ENCODE data around the gene IL3RA.

DNA sequence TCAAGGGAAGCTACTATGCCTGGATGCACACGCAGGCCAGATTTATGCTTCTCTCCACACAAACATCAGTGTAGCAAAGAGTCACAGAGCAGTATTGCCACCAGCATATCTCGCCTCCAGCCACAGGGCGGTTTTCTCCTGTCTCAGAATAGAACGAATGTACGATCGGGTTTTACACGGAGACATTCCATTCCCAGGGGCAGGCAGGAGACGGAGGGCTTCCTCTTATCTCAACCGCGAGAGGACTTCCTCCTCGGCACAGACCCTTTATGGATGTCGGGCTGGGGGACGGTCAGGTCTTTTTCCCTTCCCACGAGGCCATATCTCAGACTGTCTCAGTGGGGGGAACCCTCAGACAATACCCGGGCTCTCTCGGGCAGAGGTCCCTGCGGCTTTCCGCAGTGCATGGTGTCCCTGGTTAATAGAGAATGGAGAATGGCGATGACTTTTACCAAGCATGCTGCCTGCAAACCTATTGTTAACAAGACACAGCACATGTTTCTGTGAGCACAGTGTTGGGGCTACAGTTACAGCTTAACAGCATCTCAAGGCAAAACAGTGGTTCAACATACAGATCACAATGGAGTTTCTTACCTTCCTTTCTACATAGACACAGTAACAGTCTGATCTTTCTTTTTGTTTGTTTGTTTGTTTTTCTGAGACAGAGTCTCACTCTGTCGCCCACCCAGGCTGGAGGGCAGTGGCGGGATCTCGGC is 43.9 kb upstream of the IL3RA start:
- TF ChIP-seq EP300 (IDR thresholded peaks at IDR 0.05) = no peak
- TF ChIP-seq, protein P1, sequence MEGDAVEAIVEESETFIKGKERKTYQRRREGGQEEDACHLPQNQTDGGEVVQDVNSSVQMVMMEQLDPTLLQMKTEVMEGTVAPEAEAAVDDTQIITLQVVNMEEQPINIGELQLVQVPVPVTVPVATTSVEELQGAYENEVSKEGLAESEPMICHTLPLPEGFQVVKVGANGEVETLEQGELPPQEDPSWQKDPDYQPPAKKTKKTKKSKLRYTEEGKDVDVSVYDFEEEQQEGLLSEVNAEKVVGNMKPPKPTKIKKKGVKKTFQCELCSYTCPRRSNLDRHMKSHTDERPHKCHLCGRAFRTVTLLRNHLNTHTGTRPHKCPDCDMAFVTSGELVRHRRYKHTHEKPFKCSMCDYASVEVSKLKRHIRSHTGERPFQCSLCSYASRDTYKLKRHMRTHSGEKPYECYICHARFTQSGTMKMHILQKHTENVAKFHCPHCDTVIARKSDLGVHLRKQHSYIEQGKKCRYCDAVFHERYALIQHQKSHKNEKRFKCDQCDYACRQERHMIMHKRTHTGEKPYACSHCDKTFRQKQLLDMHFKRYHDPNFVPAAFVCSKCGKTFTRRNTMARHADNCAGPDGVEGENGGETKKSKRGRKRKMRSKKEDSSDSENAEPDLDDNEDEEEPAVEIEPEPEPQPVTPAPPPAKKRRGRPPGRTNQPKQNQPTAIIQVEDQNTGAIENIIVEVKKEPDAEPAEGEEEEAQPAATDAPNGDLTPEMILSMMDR (IDR thresholded peaks at IDR 0.05) = no peak
